ENCODE measurements around the gene SYT15B. TPM values are rescaled to one million over a fixed set of nuclear protein-coding genes. Genes with fewer than 3 reads are reported as not detected.
"Not testable (repeated sequence)": the region's sequence is repeated elsewhere in the genome, so short reads cannot be mapped to it uniquely, and the experiment has no call there.

Gene SYT15B
- total RNA-seq (not detected in 2 replicates), polyA plus RNA-seq (0.04 TPM in 1 of 2 replicates, not detected in the other), polyA minus RNA-seq (not detected in 2 replicates)
- 0.02 TPM for total RNA-seq (2013)

- H3K27ac Mint-ChIP-seq; DNase-seq; CTCF ChIA-PET; H3K36me3 ChIP-seq (replicated peaks in 1 of 2; ENCODE audit: control extremely low read depth in 1 of 2, control insufficient read depth in 1 of 2, extremely low read depth in 1 of 2, insufficient read depth in 2 of 2, low read length in 1 of 2); H3K4me2 ChIP-seq (replicated peaks; ENCODE audit: low read depth, low read length, poor library complexity, severe bottlenecking); H3K4me3 ChIP-seq (ENCODE audit: control extremely low read depth in 1 of 5, extremely low read depth in 1 of 5, insufficient read depth in 1 of 5, low read depth in 2 of 5, low read length in 4 of 5); H3K4me1 ChIP-seq (ENCODE audit: control insufficient read depth in 2 of 2, insufficient read depth in 2 of 2, low read length in 2 of 2); H3K27me3 ChIP-seq (replicated peaks in 1 of 4; ENCODE audit: control extremely low read depth in 1 of 4, control insufficient read depth in 3 of 4, insufficient read depth in 4 of 4, low read length in 3 of 4); POLR2A ChIA-PET; H3K4me3 Mint-ChIP-seq; H2AFZ ChIP-seq (ENCODE audit: insufficient read depth, low read depth, low read length, poor library complexity, severe bottlenecking); H3K79me2 ChIP-seq (ENCODE audit: control insufficient read depth, insufficient read depth, low read length); ATAC-seq (ENCODE audit: low read depth); H4K20me1 ChIP-seq (ENCODE audit: control insufficient read depth, insufficient read depth, low read length, poor library complexity, severe bottlenecking); H3K4me1 Mint-ChIP-seq; H3K9me3 Mint-ChIP-seq (ENCODE audit: insufficient read depth); H3K27me3 Mint-ChIP-seq; H3K27ac ChIP-seq (ENCODE audit: low read length in 2 of 2); intact Hi-C loops (cut with micrococcal nuclease); H3K9me3 ChIP-seq (ENCODE audit: control extremely low read depth in 1 of 3, control insufficient read depth in 2 of 3, insufficient read depth in 1 of 3, low read length in 2 of 3); H3K9ac ChIP-seq (ENCODE audit: low read length): not testable (repeated sequence)
- WGBS (ENCODE audit: insufficient coverage), result 98% methylated on average over 4 of the region's 33 CpGs
Measured at GRCh38 chr10:47763554-47764175, at the start of gene SYT15B. SYT15B (minus strand) TSS chr10:47763592; CDS start chr10:47762640, 952 bp downstream.

GRCh38 chr10:47779590-47779989 is 16.2 kb upstream of the SYT15B start:
- H3K4me1 ChIP-seq (ENCODE audit: control insufficient read depth in 2 of 2, insufficient read depth in 2 of 2, low read length in 2 of 2); POLR2A ChIA-PET; H4K20me1 ChIP-seq (ENCODE audit: control insufficient read depth, insufficient read depth, low read length, poor library complexity, severe bottlenecking): not testable (repeated sequence)

GRCh38 chr10:47775361-47776231 is 12.2 kb upstream of the SYT15B start:
- H3K27me3 Mint-ChIP-seq; H3K9me3 ChIP-seq (ENCODE audit: control extremely low read depth in 1 of 3, control insufficient read depth in 2 of 3, insufficient read depth in 1 of 3, low read length in 2 of 3); H3K4me1 ChIP-seq (ENCODE audit: control insufficient read depth in 2 of 2, insufficient read depth in 2 of 2, low read length in 2 of 2); DNase-seq; H3K9me3 Mint-ChIP-seq (ENCODE audit: insufficient read depth); H3K36me3 ChIP-seq (replicated peaks in 1 of 2; ENCODE audit: control extremely low read depth in 1 of 2, control insufficient read depth in 1 of 2, extremely low read depth in 1 of 2, insufficient read depth in 2 of 2, low read length in 1 of 2); H3K27me3 ChIP-seq (replicated peaks in 1 of 4; ENCODE audit: control extremely low read depth in 1 of 4, control insufficient read depth in 3 of 4, insufficient read depth in 4 of 4, low read length in 3 of 4); CTCF ChIA-PET; H3K4me3 ChIP-seq (ENCODE audit: control extremely low read depth in 1 of 5, extremely low read depth in 1 of 5, insufficient read depth in 1 of 5, low read depth in 2 of 5, low read length in 4 of 5); H4K20me1 ChIP-seq (ENCODE audit: control insufficient read depth, insufficient read depth, low read length, poor library complexity, severe bottlenecking); H3K4me1 Mint-ChIP-seq; ATAC-seq (ENCODE audit: low read depth); H3K79me2 ChIP-seq (ENCODE audit: control insufficient read depth, insufficient read depth, low read length); H3K4me2 ChIP-seq (replicated peaks; ENCODE audit: low read depth, low read length, poor library complexity, severe bottlenecking); H3K27ac Mint-ChIP-seq; POLR2A ChIA-PET; H2AFZ ChIP-seq (ENCODE audit: insufficient read depth, low read depth, low read length, poor library complexity, severe bottlenecking); H3K9ac ChIP-seq (ENCODE audit: low read length); H3K4me3 Mint-ChIP-seq; H3K27ac ChIP-seq (ENCODE audit: low read length in 2 of 2); intact Hi-C loops (cut with micrococcal nuclease): not testable (repeated sequence)
- 0% methylated on average over 2 of the region's 6 CpGs for WGBS (ENCODE audit: insufficient coverage)

More at GRCh38 chr10:47779590-47779989, 16.2 kb upstream of the SYT15B start:
- H3K27ac Mint-ChIP-seq; H3K4me3 Mint-ChIP-seq; H3K27ac ChIP-seq (ENCODE audit: low read length in 2 of 2); H3K9me3 Mint-ChIP-seq (ENCODE audit: insufficient read depth); H3K9ac ChIP-seq (ENCODE audit: low read length); H2AFZ ChIP-seq (ENCODE audit: insufficient read depth, low read depth, low read length, poor library complexity, severe bottlenecking); H3K4me2 ChIP-seq (replicated peaks; ENCODE audit: low read depth, low read length, poor library complexity, severe bottlenecking); DNase-seq; ATAC-seq (ENCODE audit: low read depth); intact Hi-C loops (cut with micrococcal nuclease); H3K79me2 ChIP-seq (ENCODE audit: control insufficient read depth, insufficient read depth, low read length); CTCF ChIA-PET; H3K4me3 ChIP-seq (ENCODE audit: control extremely low read depth in 1 of 5, extremely low read depth in 1 of 5, insufficient read depth in 1 of 5, low read depth in 2 of 5, low read length in 4 of 5); H3K9me3 ChIP-seq (ENCODE audit: control extremely low read depth in 1 of 3, control insufficient read depth in 2 of 3, insufficient read depth in 1 of 3, low read length in 2 of 3); H3K36me3 ChIP-seq (replicated peaks in 1 of 2; ENCODE audit: control extremely low read depth in 1 of 2, control insufficient read depth in 1 of 2, extremely low read depth in 1 of 2, insufficient read depth in 2 of 2, low read length in 1 of 2); H3K4me1 Mint-ChIP-seq; H3K27me3 ChIP-seq (replicated peaks in 1 of 4; ENCODE audit: control extremely low read depth in 1 of 4, control insufficient read depth in 3 of 4, insufficient read depth in 4 of 4, low read length in 3 of 4); H3K27me3 Mint-ChIP-seq: not testable (repeated sequence)
- no CpG with 5 or more reads among the region's 4 CpGs for WGBS (ENCODE audit: insufficient coverage)

GRCh38 chr10:47770745-47771144 is 7.4 kb upstream of the SYT15B start:
- H4K20me1 ChIP-seq (ENCODE audit: control insufficient read depth, insufficient read depth, low read length, poor library complexity, severe bottlenecking); H3K4me3 ChIP-seq (ENCODE audit: control extremely low read depth in 1 of 5, extremely low read depth in 1 of 5, insufficient read depth in 1 of 5, low read depth in 2 of 5, low read length in 4 of 5); H3K27me3 Mint-ChIP-seq; H3K4me3 Mint-ChIP-seq; H3K9me3 ChIP-seq (ENCODE audit: control extremely low read depth in 1 of 3, control insufficient read depth in 2 of 3, insufficient read depth in 1 of 3, low read length in 2 of 3); H3K27ac Mint-ChIP-seq; H3K4me1 Mint-ChIP-seq; H3K36me3 ChIP-seq (replicated peaks in 1 of 2; ENCODE audit: control extremely low read depth in 1 of 2, control insufficient read depth in 1 of 2, extremely low read depth in 1 of 2, insufficient read depth in 2 of 2, low read length in 1 of 2); H3K27ac ChIP-seq (ENCODE audit: low read length in 2 of 2); POLR2A ChIA-PET; intact Hi-C loops (cut with micrococcal nuclease); CTCF ChIA-PET; H3K4me1 ChIP-seq (ENCODE audit: control insufficient read depth in 2 of 2, insufficient read depth in 2 of 2, low read length in 2 of 2); DNase-seq; H3K9me3 Mint-ChIP-seq (ENCODE audit: insufficient read depth); ATAC-seq (ENCODE audit: low read depth); H3K79me2 ChIP-seq (ENCODE audit: control insufficient read depth, insufficient read depth, low read length); H2AFZ ChIP-seq (ENCODE audit: insufficient read depth, low read depth, low read length, poor library complexity, severe bottlenecking); H3K4me2 ChIP-seq (replicated peaks; ENCODE audit: low read depth, low read length, poor library complexity, severe bottlenecking); H3K27me3 ChIP-seq (replicated peaks in 1 of 4; ENCODE audit: control extremely low read depth in 1 of 4, control insufficient read depth in 3 of 4, insufficient read depth in 4 of 4, low read length in 3 of 4); H3K9ac ChIP-seq (ENCODE audit: low read length): not testable (repeated sequence)
- WGBS (ENCODE audit: insufficient coverage), result no CpG with 5 or more reads among the region's 2 CpGs
